Measurements from ENCODE around the gene TMCC2.

Gene TMCC2

GRCh38 chr1:205285381-205286101 lies 57.8 kb downstream of the TMCC2 start:
- H3K27ac ChIP-seq = no peak overlapping the region

GRCh38 chr1:205286335-205286950 lies 58.7 kb downstream of the TMCC2 start:
- no peak overlapping the region for H3K27ac ChIP-seq
- TF ChIP-seq CTCF (IDR thresholded peaks at IDR 0.05) (no peak), ZFX (IDR thresholded peaks at IDR 0.05; ENCODE audit: borderline replicate concordance) (no peak)

More at GRCh38 chr1:205285381-205286101, 57.8 kb downstream of the TMCC2 start:
- TF ChIP-seq ZFX (IDR thresholded peaks at IDR 0.05; ENCODE audit: borderline replicate concordance) (no peak), CTCF (IDR thresholded peaks at IDR 0.05) (no peak)

GRCh38 chr1:205287076-205287475 lies 59.3 kb downstream of the TMCC2 start:
- TF ChIP-seq CTCF (IDR thresholded peaks at IDR 0.05) (no peak), ZFX (IDR thresholded peaks at IDR 0.05; ENCODE audit: borderline replicate concordance) (no peak)
- H3K27ac ChIP-seq = no peak overlapping the region

GRCh38 chr1:205287767-205288559 lies 60.2 kb downstream of the TMCC2 start:
- TF ChIP-seq CTCF (IDR thresholded peaks at IDR 0.05) = no peak
- H3K27ac ChIP-seq = no peak overlapping the region

- no peak overlapping the region for H3K27ac ChIP-seq
- TF ChIP-seq ZFX (IDR thresholded peaks at IDR 0.05; ENCODE audit: borderline replicate concordance) (no peak), CTCF (IDR thresholded peaks at IDR 0.05) (no peak)
Observed at GRCh38 chr1:205291596-205291995, 63.9 kb downstream of the TMCC2 start.

- TF ChIP-seq ZFX (IDR thresholded peaks at IDR 0.05; ENCODE audit: borderline replicate concordance) (no peak), CTCF (IDR thresholded peaks at IDR 0.05) (no peak)
- H3K27ac ChIP-seq = no peak overlapping the region
Observed at GRCh38 chr1:205293350-205294074, 65.8 kb downstream of the TMCC2 start.
